ENCODE measurements around the gene SEMA5A.

- TF ChIP-seq, protein P1, sequence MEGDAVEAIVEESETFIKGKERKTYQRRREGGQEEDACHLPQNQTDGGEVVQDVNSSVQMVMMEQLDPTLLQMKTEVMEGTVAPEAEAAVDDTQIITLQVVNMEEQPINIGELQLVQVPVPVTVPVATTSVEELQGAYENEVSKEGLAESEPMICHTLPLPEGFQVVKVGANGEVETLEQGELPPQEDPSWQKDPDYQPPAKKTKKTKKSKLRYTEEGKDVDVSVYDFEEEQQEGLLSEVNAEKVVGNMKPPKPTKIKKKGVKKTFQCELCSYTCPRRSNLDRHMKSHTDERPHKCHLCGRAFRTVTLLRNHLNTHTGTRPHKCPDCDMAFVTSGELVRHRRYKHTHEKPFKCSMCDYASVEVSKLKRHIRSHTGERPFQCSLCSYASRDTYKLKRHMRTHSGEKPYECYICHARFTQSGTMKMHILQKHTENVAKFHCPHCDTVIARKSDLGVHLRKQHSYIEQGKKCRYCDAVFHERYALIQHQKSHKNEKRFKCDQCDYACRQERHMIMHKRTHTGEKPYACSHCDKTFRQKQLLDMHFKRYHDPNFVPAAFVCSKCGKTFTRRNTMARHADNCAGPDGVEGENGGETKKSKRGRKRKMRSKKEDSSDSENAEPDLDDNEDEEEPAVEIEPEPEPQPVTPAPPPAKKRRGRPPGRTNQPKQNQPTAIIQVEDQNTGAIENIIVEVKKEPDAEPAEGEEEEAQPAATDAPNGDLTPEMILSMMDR (IDR thresholded peaks at IDR 0.05; ENCODE audit: insufficient read depth, low read length): no peak
- TF ChIP-seq, protein P2, sequence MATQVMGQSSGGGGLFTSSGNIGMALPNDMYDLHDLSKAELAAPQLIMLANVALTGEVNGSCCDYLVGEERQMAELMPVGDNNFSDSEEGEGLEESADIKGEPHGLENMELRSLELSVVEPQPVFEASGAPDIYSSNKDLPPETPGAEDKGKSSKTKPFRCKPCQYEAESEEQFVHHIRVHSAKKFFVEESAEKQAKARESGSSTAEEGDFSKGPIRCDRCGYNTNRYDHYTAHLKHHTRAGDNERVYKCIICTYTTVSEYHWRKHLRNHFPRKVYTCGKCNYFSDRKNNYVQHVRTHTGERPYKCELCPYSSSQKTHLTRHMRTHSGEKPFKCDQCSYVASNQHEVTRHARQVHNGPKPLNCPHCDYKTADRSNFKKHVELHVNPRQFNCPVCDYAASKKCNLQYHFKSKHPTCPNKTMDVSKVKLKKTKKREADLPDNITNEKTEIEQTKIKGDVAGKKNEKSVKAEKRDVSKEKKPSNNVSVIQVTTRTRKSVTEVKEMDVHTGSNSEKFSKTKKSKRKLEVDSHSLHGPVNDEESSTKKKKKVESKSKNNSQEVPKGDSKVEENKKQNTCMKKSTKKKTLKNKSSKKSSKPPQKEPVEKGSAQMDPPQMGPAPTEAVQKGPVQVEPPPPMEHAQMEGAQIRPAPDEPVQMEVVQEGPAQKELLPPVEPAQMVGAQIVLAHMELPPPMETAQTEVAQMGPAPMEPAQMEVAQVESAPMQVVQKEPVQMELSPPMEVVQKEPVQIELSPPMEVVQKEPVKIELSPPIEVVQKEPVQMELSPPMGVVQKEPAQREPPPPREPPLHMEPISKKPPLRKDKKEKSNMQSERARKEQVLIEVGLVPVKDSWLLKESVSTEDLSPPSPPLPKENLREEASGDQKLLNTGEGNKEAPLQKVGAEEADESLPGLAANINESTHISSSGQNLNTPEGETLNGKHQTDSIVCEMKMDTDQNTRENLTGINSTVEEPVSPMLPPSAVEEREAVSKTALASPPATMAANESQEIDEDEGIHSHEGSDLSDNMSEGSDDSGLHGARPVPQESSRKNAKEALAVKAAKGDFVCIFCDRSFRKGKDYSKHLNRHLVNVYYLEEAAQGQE (IDR thresholded peaks at IDR 0.05; ENCODE audit: insufficient replicate concordance, low read depth): no peak
- TF ChIP-seq POLR2AphosphoS5 (IDR thresholded peaks at IDR 0.05; ENCODE audit: low read depth) (no peak), GABPA (IDR thresholded peaks at IDR 0.05; ENCODE audit: low read depth) (no peak)
Observed at GRCh38 chr5:9151684-9152427, 394.0 kb downstream of the SEMA5A start.
